Smooth muscle cell (in vitro differentiated cells): Measurements from ENCODE around the gene C6orf15. TPM values are rescaled to one million over a fixed set of nuclear protein-coding genes. Genes with fewer than 3 reads are reported as not detected.

Experiments used
- DNase-seq: peaks from one replicate; lab custom pipeline; 2025; ENCODE audit not compliant: unreplicated experiment; lab: John Stamatoyannopoulos, UW
- H2AFZ ChIP-seq: fragments of 200-600 bp; sonication (generic); 2 replicates; pipeline ENCODE4 v1.6.0; 2016; ENCODE audit warnings: antibody characterized with exemption, low read depth, mild to moderate bottlenecking
- H3F3A ChIP-seq: fragments of 200-600 bp; sonication (generic); 2 replicates; pipeline ENCODE4 v1.6.0; 2017; ENCODE audit warnings: antibody characterized with exemption, low read depth
- H3K27ac ChIP-seq: fragments of 200-600 bp; sonication (generic); 2 replicates; pipeline ENCODE4 v1.5.1; 2016; ENCODE audit warnings: low read depth, mild to moderate bottlenecking
- H3K27me3 ChIP-seq: fragments of 200-600 bp; sonication (generic); 2 replicates; pipeline ENCODE4 v1.6.1; 2016; ENCODE audit warnings: low read depth, mild to moderate bottlenecking
- H3K36me3 ChIP-seq: fragments of 200-600 bp; sonication (generic); 2 replicates; pipeline ENCODE4 v1.5.1; 2016; ENCODE audit warnings: low read depth
- H3K4me1 ChIP-seq: fragments of 200-600 bp; sonication (generic); 2 replicates; pipeline ENCODE4 v1.5.1; 2016; ENCODE audit warnings: low read depth
- H3K4me2 ChIP-seq: fragments of 200-600 bp; sonication (generic); 2 replicates; pipeline ENCODE4 v1.6.0; 2016; ENCODE audit warnings: mild to moderate bottlenecking
- H3K4me3 ChIP-seq: fragments of 200-600 bp; sonication (generic); 2 replicates; pipeline ENCODE4 v1.5.1; 2016; ENCODE audit warnings: mild to moderate bottlenecking
- H3K79me2 ChIP-seq: fragments of 200-600 bp; sonication (generic); 2 replicates; pipeline ENCODE4 v1.6.0; 2016; ENCODE audit warnings: low read depth, mild to moderate bottlenecking
- H3K9ac ChIP-seq: fragments of 200-600 bp; sonication (generic); 2 replicates; pipeline ENCODE4 v1.6.0; 2016; ENCODE audit warnings: low read depth
- H3K9me3 ChIP-seq: fragments of 200-600 bp; sonication (generic); replicated peaks from 2 replicates; pipeline ENCODE4 v1.5.1; 2016; ENCODE audit warnings: low read depth
- H4K20me1 ChIP-seq: fragments of 200-600 bp; sonication (generic); 2 replicates; pipeline ENCODE4 v1.6.0; 2016; ENCODE audit warnings: low read depth
- CTCF ChIP-seq: fragments of 200-600 bp; sonication (generic); IDR thresholded peaks from 2 replicates; pipeline ENCODE4 v1.5.1; 2017; ENCODE audit warnings: borderline replicate concordance, mild to moderate bottlenecking, antibody characterized with exemption; ENCODE audit not compliant: insufficient read depth, poor library complexity, severe bottlenecking
- WGBS: methylation state at CpG from one replicate; pipeline ENCODE4 v1.1.7; 2016; ENCODE audit warnings: low lambda C conversion rate; 5-methylcytosine and 5-hydroxymethylcytosine counted together
- polyA plus RNA-seq: library from polyadenylated mRNA; unstranded; fragments of >200 nt; fragmentation: Nextera tagmentation; extraction: Ambion mirVana; gene quantifications from 2 replicates; pipeline ENCODE4 v1.2.1, GENCODE V29; 2016
- total RNA-seq: library from RNA; depleted of rRNA; stranded (reverse); fragments of >200 nt; gene quantifications from 2 replicates; pipeline ENCODE4 v1.2.3, GENCODE V29; 2014

The C6orf15 gene
- total and polyA plus RNA-seq, 2 experiments from 2014 or later = 0.94 to 1.5 TPM

- Histone ChIP-seq H3K4me2 (no peak overlapping the region), H3K79me2 (no peaks in the 10 kb centered on the region), H2AFZ (no peak overlapping the region), H3K9ac (no peak overlapping the region), H3K4me3 (no peak overlapping the region), H3K27ac (no peak overlapping the region), H3K4me1 (peaks cover 12% of the 10 kb centered on the region), H3K27me3 (no peaks in the 10 kb centered on the region), H4K20me1 (no peaks in the 10 kb centered on the region), H3K36me3 (no peaks in the 10 kb centered on the region), H3F3A (no peaks in the 10 kb centered on the region), H3K9me3 (no peaks in the 10 kb centered on the region)
- 81% methylated on average over 4 of the region's 4 CpGs for WGBS
- TF ChIP-seq CTCF = no peak
- DNase-seq = no peak
Measured at GRCh38 chr6:31107052-31107451, 5.3 kb downstream of the C6orf15 start.

GRCh38 chr6:31103136-31103535 lies 9.2 kb downstream of the C6orf15 start:
- no peak overlapping the region for H3K4me2 ChIP-seq
- H4K20me1 ChIP-seq = no peaks in the 10 kb centered on the region
- no peaks in the 10 kb centered on the region for H3F3A ChIP-seq
- no peak overlapping the region for H2AFZ ChIP-seq
- no peak for TF ChIP-seq CTCF
- H3K27me3 ChIP-seq = no peaks in the 10 kb centered on the region
- H3K4me3 ChIP-seq = no peak overlapping the region
- H3K9me3 ChIP-seq = no peaks in the 10 kb centered on the region
- no peak for DNase-seq
- H3K4me1 ChIP-seq = no peaks in the 10 kb centered on the region
- 93% methylated on average over 2 of the region's 2 CpGs for WGBS
- no peaks in the 10 kb centered on the region for H3K79me2 ChIP-seq
- H3K36me3 ChIP-seq = no peaks in the 10 kb centered on the region
- no peak overlapping the region for H3K27ac ChIP-seq
- no peak overlapping the region for H3K9ac ChIP-seq

- no peak overlapping the region for H3K4me3 ChIP-seq
- H4K20me1 ChIP-seq = no peaks in the 10 kb centered on the region
- 97% methylated on average over 4 of the region's 4 CpGs for WGBS
- no peak overlapping the region for H3K4me2 ChIP-seq
- TF ChIP-seq CTCF = no peak
- no peak for DNase-seq
- H3K79me2 ChIP-seq = no peaks in the 10 kb centered on the region
- H3K9me3 ChIP-seq = no peaks in the 10 kb centered on the region
- no peak overlapping the region for H2AFZ ChIP-seq
- no peaks in the 10 kb centered on the region for H3K4me1 ChIP-seq
- H3K27ac ChIP-seq = no peak overlapping the region
- no peaks in the 10 kb centered on the region for H3F3A ChIP-seq
- H3K9ac ChIP-seq = no peak overlapping the region
- no peaks in the 10 kb centered on the region for H3K36me3 ChIP-seq
- no peaks in the 10 kb centered on the region for H3K27me3 ChIP-seq
Measured at GRCh38 chr6:31098449-31098938, 13.9 kb downstream of the C6orf15 start.

GRCh38 chr6:31096656-31097055 lies 15.7 kb downstream of the C6orf15 start:
- Histone ChIP-seq H3K4me2 (no peak overlapping the region), H3K9ac (no peak overlapping the region), H3K9me3 (no peaks in the 10 kb centered on the region), H3K36me3 (no peaks in the 10 kb centered on the region), H3F3A (no peaks in the 10 kb centered on the region), H2AFZ (no peak overlapping the region), H4K20me1 (no peaks in the 10 kb centered on the region), H3K79me2 (no peaks in the 10 kb centered on the region), H3K27me3 (no peaks in the 10 kb centered on the region), H3K27ac (no peak overlapping the region), H3K4me1 (no peaks in the 10 kb centered on the region), H3K4me3 (no peak overlapping the region)
- WGBS = 80% methylated on average over 5 of the region's 5 CpGs
- no peak for TF ChIP-seq CTCF
- DNase-seq = no peak
